ENCODE results near the gene SUSD3.

- TF ChIP-seq, protein P1, sequence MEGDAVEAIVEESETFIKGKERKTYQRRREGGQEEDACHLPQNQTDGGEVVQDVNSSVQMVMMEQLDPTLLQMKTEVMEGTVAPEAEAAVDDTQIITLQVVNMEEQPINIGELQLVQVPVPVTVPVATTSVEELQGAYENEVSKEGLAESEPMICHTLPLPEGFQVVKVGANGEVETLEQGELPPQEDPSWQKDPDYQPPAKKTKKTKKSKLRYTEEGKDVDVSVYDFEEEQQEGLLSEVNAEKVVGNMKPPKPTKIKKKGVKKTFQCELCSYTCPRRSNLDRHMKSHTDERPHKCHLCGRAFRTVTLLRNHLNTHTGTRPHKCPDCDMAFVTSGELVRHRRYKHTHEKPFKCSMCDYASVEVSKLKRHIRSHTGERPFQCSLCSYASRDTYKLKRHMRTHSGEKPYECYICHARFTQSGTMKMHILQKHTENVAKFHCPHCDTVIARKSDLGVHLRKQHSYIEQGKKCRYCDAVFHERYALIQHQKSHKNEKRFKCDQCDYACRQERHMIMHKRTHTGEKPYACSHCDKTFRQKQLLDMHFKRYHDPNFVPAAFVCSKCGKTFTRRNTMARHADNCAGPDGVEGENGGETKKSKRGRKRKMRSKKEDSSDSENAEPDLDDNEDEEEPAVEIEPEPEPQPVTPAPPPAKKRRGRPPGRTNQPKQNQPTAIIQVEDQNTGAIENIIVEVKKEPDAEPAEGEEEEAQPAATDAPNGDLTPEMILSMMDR (IDR thresholded peaks at IDR 0.05; ENCODE audit: borderline replicate concordance, extremely low read depth, low read length, poor library complexity, severe bottlenecking) = no peak
- no peak for TF ChIP-seq EZH2 (IDR thresholded peaks at IDR 0.05; ENCODE audit: borderline replicate concordance, low read depth, low read length, severe bottlenecking)
Measured at GRCh38 chr9:93035106-93035660, 23.3 kb upstream of the SUSD3 start.
